HEK293 (cell line): ENCODE measurements around the gene IQSEC1.
A peak's percentile ranks its signal among the peaks of the same experiment; 100 is the strongest.

Experiments
- CTCF ChIA-PET: fragments of 350-600 bp; formaldehyde crosslinking; extraction: SDS; loops from one replicate; lab custom pipeline; 2021; ENCODE audit warnings: antibody characterized with exemption; lab: Yijun Ruan, JAX
- POLR2A ChIA-PET: fragments of 300-600 bp; formaldehyde crosslinking; extraction: SDS; loops from one replicate; lab custom pipeline; 2020; ENCODE audit warnings: antibody characterized with exemption, inconsistent platforms; lab: Yijun Ruan, JAX
- H3K27ac ChIP-seq: fragments of 200-500 bp; sonication (Bioruptor generic); 2 replicates; pipeline ENCODE4 v1.5.1; 2014; ENCODE audit warnings: low read depth, low read length, control low read depth, inconsistent platforms; ENCODE audit errors: extremely low read depth
- H3K36me3 ChIP-seq, 2 experiments: fragments of 200-500 bp in 1 of 2; sonication (Bioruptor generic) in 1 of 2; 1 replicate in 1 of 2; 2 replicates in 1 of 2; pipeline ENCODE4 v1.5.1; 2014 to 2017; ENCODE audit warnings: inconsistent platforms in 2 of 2, low read length in 2 of 2; ENCODE audit not compliant: control insufficient read depth in 2 of 2, insufficient read depth in 1 of 2
- H3K4me1 ChIP-seq: fragments of 200-500 bp; sonication (Bioruptor generic); 2 replicates; pipeline ENCODE4 v1.5.1; 2014; ENCODE audit warnings: mild to moderate bottlenecking, low read length, inconsistent platforms; ENCODE audit not compliant: control insufficient read depth, insufficient read depth
- H3K4me3 ChIP-seq: 2 replicates; pipeline ENCODE4 v1.5.1; 2011; ENCODE audit warnings: low read depth, mild to moderate bottlenecking, control low read depth, low read length, moderate library complexity
- H3K9me3 ChIP-seq: fragments of 200-500 bp; sonication (Bioruptor generic); 2 replicates; pipeline ENCODE4 v1.5.1; 2014; ENCODE audit warnings: low read depth, low read length, inconsistent platforms; ENCODE audit not compliant: control insufficient read depth, insufficient read depth
- CTCF ChIP-seq: fragments of 450-650 bp; formaldehyde crosslinking; IDR thresholded peaks from 2 replicates; pipeline ENCODE4 v1.5.1; 2016; ENCODE audit warnings: missing biosample characterization, missing genetic modification characterization
- GLIS1 ChIP-seq: fragments of 450-650 bp; formaldehyde crosslinking; IDR thresholded peaks from 2 replicates; pipeline ENCODE4 v1.5.1; 2016; ENCODE audit warnings: missing biosample characterization, missing genetic modification characterization
- GLIS2 ChIP-seq: fragments of 450-650 bp; formaldehyde crosslinking; IDR thresholded peaks from 2 replicates; pipeline ENCODE4 v1.5.1; 2016; ENCODE audit warnings: missing biosample characterization, missing genetic modification characterization
- HOXA7 ChIP-seq: sonication (generic); formaldehyde crosslinking; IDR thresholded peaks from 2 replicates; pipeline ENCODE4 v1.8.1; 2022; ENCODE audit warnings: missing genetic modification reagents, borderline replicate concordance
- OVOL3 ChIP-seq: fragments of 450-650 bp; formaldehyde crosslinking; IDR thresholded peaks from 2 replicates; pipeline ENCODE4 v1.5.1; 2016; ENCODE audit warnings: missing biosample characterization, missing genetic modification characterization
- ZBTB48 ChIP-seq: fragments of 450-650 bp; formaldehyde crosslinking; IDR thresholded peaks from 2 replicates; pipeline ENCODE4 v1.5.1; 2016; ENCODE audit warnings: missing biosample characterization, missing genetic modification characterization
- ZBTB7A ChIP-seq: fragments of 450-650 bp; formaldehyde crosslinking; IDR thresholded peaks from 2 replicates; pipeline ENCODE4 v1.5.1; 2016; ENCODE audit warnings: low read depth, missing biosample characterization, missing genetic modification characterization
- ZFP41 ChIP-seq: fragments of 450-650 bp; formaldehyde crosslinking; IDR thresholded peaks from 2 replicates; pipeline ENCODE4 v1.5.1; 2016; ENCODE audit warnings: missing biosample characterization, missing genetic modification characterization, borderline replicate concordance
- ZIC2 ChIP-seq: fragments of 450-650 bp; formaldehyde crosslinking; IDR thresholded peaks from 2 replicates; pipeline ENCODE4 v1.5.1; 2016; ENCODE audit warnings: missing biosample characterization, missing genetic modification characterization
- ZNF114 ChIP-seq: fragments of 450-650 bp; formaldehyde crosslinking; IDR thresholded peaks from 2 replicates; pipeline ENCODE4 v1.5.0; 2017; ENCODE audit warnings: missing biosample characterization, missing genetic modification characterization
- ZNF239 ChIP-seq: fragments of 450-650 bp; formaldehyde crosslinking; IDR thresholded peaks from 2 replicates; pipeline ENCODE4 v1.5.1; 2016; ENCODE audit warnings: missing biosample characterization, missing genetic modification characterization
- ZNF341 ChIP-seq: fragments of 450-650 bp; formaldehyde crosslinking; IDR thresholded peaks from 2 replicates; pipeline ENCODE4; 2016; ENCODE audit warnings: low read depth, missing biosample characterization, missing genetic modification characterization
- ZNF398 ChIP-seq: fragments of 450-650 bp; formaldehyde crosslinking; IDR thresholded peaks from 2 replicates; pipeline ENCODE4 v1.5.1; 2017; ENCODE audit warnings: missing biosample characterization, missing genetic modification characterization
- ZNF433 ChIP-seq: fragments of 450-650 bp; formaldehyde crosslinking; IDR thresholded peaks from 2 replicates; pipeline ENCODE4 v1.5.1; 2016; ENCODE audit warnings: missing biosample characterization, missing genetic modification characterization, low read depth
- ZNF549 ChIP-seq: fragments of 450-650 bp; IDR thresholded peaks from 2 replicates; pipeline ENCODE4 v1.5.1; 2018; ENCODE audit warnings: missing biosample characterization, missing genetic modification characterization, mild to moderate bottlenecking, inconsistent platforms, moderate library complexity
- ZNF571 ChIP-seq: fragments of 450-650 bp; formaldehyde crosslinking; IDR thresholded peaks from 2 replicates; pipeline ENCODE4 v1.5.0; 2017; ENCODE audit warnings: missing biosample characterization, missing genetic modification characterization
- ZNF596 ChIP-seq: fragments of 450-650 bp; IDR thresholded peaks from 2 replicates; pipeline ENCODE4 v1.5.0; 2018; ENCODE audit warnings: missing biosample characterization, mild to moderate bottlenecking, missing genetic modification characterization, moderate library complexity
- ZNF658 ChIP-seq: fragments of 450-650 bp; formaldehyde crosslinking; IDR thresholded peaks from 2 replicates; pipeline ENCODE4; 2016; ENCODE audit warnings: missing biosample characterization, missing genetic modification characterization
- ZNF777 ChIP-seq: fragments of 450-650 bp; formaldehyde crosslinking; IDR thresholded peaks from 2 replicates; pipeline ENCODE4 v1.5.1; 2017; ENCODE audit warnings: missing biosample characterization, missing genetic modification characterization, borderline replicate concordance
- TF ChIP-seq, protein P1 (sequence below): fragments of 450-650 bp; formaldehyde crosslinking; IDR thresholded peaks from 2 replicates; pipeline ENCODE4 v1.5.1; 2016; ENCODE audit warnings: missing biosample characterization, missing genetic modification characterization
- TF ChIP-seq, protein P2 (sequence below): fragments of 450-650 bp; formaldehyde crosslinking; IDR thresholded peaks from 2 replicates; pipeline ENCODE4 v1.5.1; 2016; ENCODE audit warnings: missing biosample characterization, missing genetic modification characterization

Gene IQSEC1

DNA sequence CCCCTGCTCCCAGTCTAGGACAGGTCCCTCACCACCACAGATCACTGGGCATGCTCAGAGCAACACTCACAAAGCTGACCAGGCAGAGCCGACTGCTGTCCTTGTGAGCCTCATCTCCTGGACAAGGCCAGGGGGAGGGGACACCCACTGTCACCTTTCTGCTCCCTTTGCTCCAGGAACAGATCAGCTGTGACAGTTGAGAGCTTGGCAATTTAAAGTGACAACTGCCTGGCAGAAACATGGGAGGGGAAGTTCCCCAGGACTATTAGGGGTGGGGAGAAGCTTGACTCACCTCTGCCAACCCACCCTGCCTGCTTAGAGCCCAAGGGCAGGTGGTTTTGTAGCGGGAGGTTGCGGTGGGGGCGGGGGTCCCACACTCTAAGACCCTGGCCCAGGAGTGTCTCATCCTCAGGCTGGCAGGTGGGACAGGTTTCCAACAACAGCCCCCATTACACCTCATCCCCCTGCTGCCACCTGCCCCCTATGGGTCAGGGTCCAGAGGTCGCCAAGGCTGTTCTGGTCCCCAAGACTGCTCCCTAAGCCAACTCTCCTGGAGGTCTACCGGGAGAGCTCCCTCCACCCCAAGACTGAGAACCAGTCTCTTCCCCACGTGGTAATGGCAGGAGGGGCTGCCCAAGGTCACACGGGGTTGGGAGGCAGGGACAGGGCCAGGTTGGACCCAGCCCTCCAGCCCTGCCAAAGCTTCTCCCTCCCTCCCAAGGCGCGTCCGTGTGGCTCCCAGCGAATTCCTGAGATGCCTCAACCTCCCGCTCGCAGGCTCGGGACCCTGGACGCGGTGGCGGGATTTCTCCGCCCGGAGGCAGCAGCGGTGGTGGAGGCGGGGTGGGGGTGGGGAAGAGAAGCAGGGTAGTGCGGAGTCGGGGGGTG lies 80.4 kb downstream of the IQSEC1 start:
- POLR2A ChIA-PET: no interaction called here
- H3K4me3 ChIP-seq: peak overlapping the region; percentile 54
- H3K9me3 ChIP-seq: no peaks in the 10 kb centered on the region
- TF ChIP-seq ZNF658 (tag by site-specific recombination): no peak
- 0 out of 2 replicates have a peak, but pooled peaks have one; percentile 13 for TF ChIP-seq ZNF341 (tag by site-specific recombination)
- no peak for TF ChIP-seq ZNF114 (tag by site-specific recombination)
- TF ChIP-seq ZFP41: no peak
- TF ChIP-seq ZNF398: peak; percentile 29
- TF ChIP-seq, protein P1, sequence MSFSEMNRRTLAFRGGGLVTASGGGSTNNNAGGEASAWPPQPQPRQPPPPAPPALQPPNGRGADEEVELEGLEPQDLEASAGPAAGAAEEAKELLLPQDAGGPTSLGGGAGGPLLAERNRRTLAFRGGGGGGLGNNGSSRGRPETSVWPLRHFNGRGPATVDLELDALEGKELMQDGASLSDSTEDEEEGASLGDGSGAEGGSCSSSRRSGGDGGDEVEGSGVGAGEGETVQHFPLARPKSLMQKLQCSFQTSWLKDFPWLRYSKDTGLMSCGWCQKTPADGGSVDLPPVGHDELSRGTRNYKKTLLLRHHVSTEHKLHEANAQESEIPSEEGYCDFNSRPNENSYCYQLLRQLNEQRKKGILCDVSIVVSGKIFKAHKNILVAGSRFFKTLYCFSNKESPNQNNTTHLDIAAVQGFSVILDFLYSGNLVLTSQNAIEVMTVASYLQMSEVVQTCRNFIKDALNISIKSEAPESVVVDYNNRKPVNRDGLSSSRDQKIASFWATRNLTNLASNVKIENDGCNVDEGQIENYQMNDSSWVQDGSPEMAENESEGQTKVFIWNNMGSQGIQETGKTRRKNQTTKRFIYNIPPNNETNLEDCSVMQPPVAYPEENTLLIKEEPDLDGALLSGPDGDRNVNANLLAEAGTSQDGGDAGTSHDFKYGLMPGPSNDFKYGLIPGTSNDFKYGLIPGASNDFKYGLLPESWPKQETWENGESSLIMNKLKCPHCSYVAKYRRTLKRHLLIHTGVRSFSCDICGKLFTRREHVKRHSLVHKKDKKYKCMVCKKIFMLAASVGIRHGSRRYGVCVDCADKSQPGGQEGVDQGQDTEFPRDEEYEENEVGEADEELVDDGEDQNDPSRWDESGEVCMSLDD (tag by site-specific recombination): no peak
- TF ChIP-seq ZNF777 (tag by site-specific recombination): no peak
- TF ChIP-seq CTCF (tag by site-specific recombination): peak; percentile 56
- no peak for TF ChIP-seq ZNF433 (tag by site-specific recombination)
- 0 out of 2 replicates have a peak, but pooled peaks have one; percentile 44 for TF ChIP-seq ZBTB7A (tag by site-specific recombination)
- TF ChIP-seq ZNF596 (tag by site-specific recombination): no peak
- TF ChIP-seq HOXA7 (CRISPR knock-in tag): no peak
- peak; percentile 9; the same call in 1 of the 2 replicates for TF ChIP-seq ZIC2 (tag by site-specific recombination)
- no peak for TF ChIP-seq ZNF549 (tag by site-specific recombination)
- TF ChIP-seq ZNF239 (tag by site-specific recombination): no peak
- TF ChIP-seq, protein P2, sequence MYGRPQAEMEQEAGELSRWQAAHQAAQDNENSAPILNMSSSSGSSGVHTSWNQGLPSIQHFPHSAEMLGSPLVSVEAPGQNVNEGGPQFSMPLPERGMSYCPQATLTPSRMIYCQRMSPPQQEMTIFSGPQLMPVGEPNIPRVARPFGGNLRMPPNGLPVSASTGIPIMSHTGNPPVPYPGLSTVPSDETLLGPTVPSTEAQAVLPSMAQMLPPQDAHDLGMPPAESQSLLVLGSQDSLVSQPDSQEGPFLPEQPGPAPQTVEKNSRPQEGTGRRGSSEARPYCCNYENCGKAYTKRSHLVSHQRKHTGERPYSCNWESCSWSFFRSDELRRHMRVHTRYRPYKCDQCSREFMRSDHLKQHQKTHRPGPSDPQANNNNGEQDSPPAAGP (tag by site-specific recombination): 0 out of 2 replicates have a peak, but pooled peaks have one; percentile 51
- no peak for TF ChIP-seq OVOL3 (tag by site-specific recombination)
- no peak for TF ChIP-seq ZNF571 (tag by site-specific recombination)
- peak; percentile 60 for TF ChIP-seq ZBTB48
- peak; percentile 88 for TF ChIP-seq GLIS2 (tag by site-specific recombination)
- TF ChIP-seq GLIS1: peak; percentile 98
- no peaks in the 10 kb centered on the region for H3K4me1 ChIP-seq
- no peaks in the 10 kb centered on the region for H3K36me3 ChIP-seq
- CTCF ChIA-PET: interaction anchor here (0.6 to 5.7 kb wide), 6 partner anchors 8 to 657 kb away, joined by 3 to 32 read pairs (median 3); no protein-coding TSS in a partner anchor
- H3K27ac ChIP-seq: no peak overlapping the region
